Lower leg skin (tissue), 4 donors: ENCODE data around the gene RPAP2. TPM values are rescaled to one million over a fixed set of nuclear protein-coding genes. Genes with fewer than 3 reads are reported as not detected.
A peak's percentile ranks its signal among the peaks of the same experiment; 100 is the strongest.
"Not testable (repeated sequence)": the region's sequence is repeated elsewhere in the genome, so short reads cannot be mapped to it uniquely, and the experiment has no call there.

Experiments
- DNase-seq, 2 donors: peaks; one replicate each; pipeline ENCODE4 v3.0.0-alpha.2; 2019; ENCODE audit warnings: low spot score in 2 of 2
- H3K4me3 ChIP-seq: fragments of 200-600 bp; sonication (generic); 2 replicates; pipeline ENCODE4 v1.5.1; 2017; ENCODE audit warnings: mild to moderate bottlenecking, low read depth; ENCODE audit not compliant: poor library complexity, severe bottlenecking
- CTCF ChIP-seq, 3 donors: fragments of 450-650 bp; IDR thresholded peaks; one replicate each; pipeline ENCODE4 v1.5.1; 2016; ENCODE audit warnings: antibody characterized with exemption in 3 of 3, mild to moderate bottlenecking in 3 of 3, moderate library complexity in 2 of 3
- POLR2A ChIP-seq, 2 donors: fragments of 450-650 bp; IDR thresholded peaks; one replicate each; pipeline ENCODE4 v1.6.1; 2016 to 2017; ENCODE audit warnings: antibody characterized with exemption in 2 of 2, mild to moderate bottlenecking in 1 of 2, moderate library complexity in 1 of 2
- WGBS, 2 donors: methylation state at CpG; one replicate each; pipeline ENCODE4 v1.1.5; 2018; 5-methylcytosine and 5-hydroxymethylcytosine counted together
- intact Hi-C: fragments of 100-400 bp; cut with DNase I; formaldehyde crosslinking; loops from one replicate; pipeline ENCODE4 v1.15.0; 2023; ENCODE audit warnings: low total_unique reads
- total RNA-seq, 4 donors: library from RNA; depleted of rRNA; stranded (reverse); fragments of >200 nt; gene quantifications; one replicate each; pipeline ENCODE4 v1.1.0, GENCODE V29; 2016

The RPAP2 gene
- total RNA-seq, 4 donors from 2014 or later: 9.0 to 14.5 (median 9.3) TPM

DNA sequence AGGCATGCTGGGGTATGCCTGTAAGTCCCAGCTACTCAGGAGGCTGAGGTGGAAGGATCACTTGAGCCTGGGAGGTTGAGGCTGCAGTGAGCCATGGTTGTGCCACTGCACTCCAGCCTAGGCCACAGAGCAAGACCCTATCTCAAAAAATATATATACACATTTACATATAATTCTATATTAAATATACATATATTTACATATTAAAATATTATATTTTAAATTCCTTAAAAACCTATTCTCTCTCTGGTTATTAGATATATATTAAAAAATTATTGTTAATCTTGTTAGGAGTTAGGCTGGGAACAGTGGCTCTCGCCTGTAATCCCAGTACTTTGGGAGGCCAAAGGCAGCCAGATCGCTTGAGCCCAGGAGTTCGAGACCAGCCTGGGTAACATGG lies 22.8 kb upstream of the RPAP2 start:
- H3K4me3 ChIP-seq: no peak overlapping the region
- 96 to 97% methylated on average over 3 of the region's 3 CpGs for WGBS, 2 donors
- no peak for DNase-seq
- intact Hi-C loops: no loop called here
- TF ChIP-seq POLR2A (IDR thresholded peaks at IDR 0.05) (no peak), CTCF (IDR thresholded peaks at IDR 0.05) (no peak)

GRCh38 chr1:92277105-92277723 lies 21.6 kb upstream of the RPAP2 start:
- intact Hi-C loops: no loop called here
- 90 to 91% methylated on average over 4 of the region's 4 CpGs for WGBS, 2 donors
- H3K4me3 ChIP-seq: no peak overlapping the region
- no peak for TF ChIP-seq POLR2A (IDR thresholded peaks at IDR 0.05)
- TF ChIP-seq CTCF (IDR thresholded peaks at IDR 0.05): no peak
- DNase-seq: no peak

DNA sequence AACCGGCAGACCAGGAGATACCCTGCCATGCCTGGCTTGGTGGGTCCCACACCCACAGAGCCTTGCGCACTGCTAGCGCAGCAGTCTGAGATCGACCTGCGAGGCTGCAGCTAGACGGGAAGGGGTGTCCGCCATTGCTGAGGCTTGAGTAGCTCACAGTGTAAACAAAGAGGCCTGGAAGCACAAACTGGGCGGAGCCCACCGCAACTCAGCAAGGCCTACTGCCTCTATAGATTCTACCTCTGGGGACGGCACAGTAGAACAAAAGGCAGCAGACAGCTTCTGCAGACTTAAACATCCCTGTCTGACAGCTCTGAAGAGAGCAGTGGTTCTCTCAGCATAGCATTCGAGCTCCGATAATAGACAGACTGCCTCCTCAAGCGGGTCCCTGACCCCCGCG lies 19.1 kb upstream of the RPAP2 start:
- H3K4me3 ChIP-seq, intact Hi-C loops, DNase-seq: not testable (repeated sequence)
- WGBS, 2 donors: 98 to 99% methylated on average over 15 of the region's 15 CpGs

GRCh38 chr1:92281411-92281810 lies 17.4 kb upstream of the RPAP2 start:
- intact Hi-C loops, H3K4me3 ChIP-seq, DNase-seq: not testable (repeated sequence)
- WGBS, 2 donors: 92 to 96% methylated on average over 2 of the region's 2 CpGs

GRCh38 chr1:92291372-92291999 lies 7.4 kb upstream of the RPAP2 start:
- DNase-seq: peak in 1 of 2 donors; percentile 17
- intact Hi-C loops: no loop called here
- no peak for TF ChIP-seq POLR2A (IDR thresholded peaks at IDR 0.05)
- TF ChIP-seq CTCF (IDR thresholded peaks at IDR 0.05): no peak
- H3K4me3 ChIP-seq: no peak overlapping the region
- 13 to 14% methylated on average over 3 of the region's 3 CpGs for WGBS, 2 donors

- TF ChIP-seq CTCF (IDR thresholded peaks at IDR 0.05): no peak
- no peak for TF ChIP-seq POLR2A (IDR thresholded peaks at IDR 0.05)
- intact Hi-C loops: loop anchor here (5.0 kb wide), 1 partner anchor 1016 kb away; no protein-coding TSS in a partner anchor
- 10% methylated on average over 3 of the region's 3 CpGs for WGBS, 2 donors
- no peak for DNase-seq
- peak overlapping the region; percentile 77 for H3K4me3 ChIP-seq
These were observed 666 bp upstream of the RPAP2 start for GRCh38 chr1:92298213-92298572.
